GM12891 (cell line): ENCODE results near the gene CDHR5.

Experiments
- DNase-seq: peaks from one replicate; pipeline ENCODE4 v3.0.0; 2011; ENCODE audit warnings: low spot score; ENCODE audit not compliant: insufficient read length
- FAIRE-seq: peaks from 2 replicates; lab custom pipeline; 2011; peaks lifted over from hg19 to GRCh38; lab: Jason Lieb, UNC
- PAX5 ChIP-seq: IDR thresholded peaks from 2 replicates; pipeline ENCODE4 v1.6.1; 2011; ENCODE audit warnings: low read length, moderate library complexity, mild to moderate bottlenecking; ENCODE audit not compliant: insufficient read depth, severe bottlenecking
- POLR2A ChIP-seq: IDR thresholded peaks from 2 replicates; pipeline ENCODE4 v1.6.1; 2011; ENCODE audit warnings: low read depth, low read length, control low read depth
- POLR2AphosphoS5 ChIP-seq: IDR thresholded peaks from 2 replicates; pipeline ENCODE4 v1.6.1; 2011; ENCODE audit warnings: low read depth, low read length, control low read depth
- POU2F2 ChIP-seq: IDR thresholded peaks from 2 replicates; pipeline ENCODE4 v1.6.1; 2011; ENCODE audit warnings: low read depth, mild to moderate bottlenecking, control low read depth, low read length, moderate library complexity
- SPI1 ChIP-seq: IDR thresholded peaks from 2 replicates; pipeline ENCODE4 v1.6.1; 2011; ENCODE audit warnings: low read depth, low read length, control low read depth
- TAF1 ChIP-seq: IDR thresholded peaks from 2 replicates; pipeline ENCODE4 v1.6.1; 2011; ENCODE audit warnings: low read depth, low read length, control low read depth

CDHR5 gene

DNA sequence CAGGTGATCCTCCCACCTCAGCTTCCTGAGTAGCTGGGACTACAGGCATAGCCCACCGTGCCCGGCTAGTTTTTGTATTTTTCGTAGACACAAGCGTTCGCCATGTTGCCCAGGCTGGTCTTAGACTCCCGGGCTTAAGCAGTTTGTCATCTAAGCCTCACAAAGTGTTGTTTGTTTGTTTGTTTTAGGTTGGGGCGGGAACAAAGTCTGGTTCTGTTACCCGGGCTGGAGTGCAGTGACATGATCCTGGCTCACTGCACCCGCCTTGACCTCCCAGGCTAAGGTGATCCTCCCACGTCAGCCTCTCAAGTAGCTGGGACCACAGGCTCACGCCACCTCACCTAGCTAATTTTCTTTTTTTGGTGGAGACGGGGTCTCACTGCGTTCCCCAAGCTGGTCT, 21.6 kb downstream of the CDHR5 start:
- FAIRE-seq: no peak
- no peak for DNase-seq

GRCh38 chr11:601573-602245, 23.0 kb downstream of the CDHR5 start:
- FAIRE-seq: no peak
- no peak for DNase-seq
- TF ChIP-seq POLR2AphosphoS5 (peak; percentile 20; the same call in 1 of the 2 replicates), POU2F2 (no peak)

More for the DNA sequence above, 21.6 kb downstream of the CDHR5 start:
- TF ChIP-seq POLR2A (no peak), POLR2AphosphoS5 (no peak)

DNA sequence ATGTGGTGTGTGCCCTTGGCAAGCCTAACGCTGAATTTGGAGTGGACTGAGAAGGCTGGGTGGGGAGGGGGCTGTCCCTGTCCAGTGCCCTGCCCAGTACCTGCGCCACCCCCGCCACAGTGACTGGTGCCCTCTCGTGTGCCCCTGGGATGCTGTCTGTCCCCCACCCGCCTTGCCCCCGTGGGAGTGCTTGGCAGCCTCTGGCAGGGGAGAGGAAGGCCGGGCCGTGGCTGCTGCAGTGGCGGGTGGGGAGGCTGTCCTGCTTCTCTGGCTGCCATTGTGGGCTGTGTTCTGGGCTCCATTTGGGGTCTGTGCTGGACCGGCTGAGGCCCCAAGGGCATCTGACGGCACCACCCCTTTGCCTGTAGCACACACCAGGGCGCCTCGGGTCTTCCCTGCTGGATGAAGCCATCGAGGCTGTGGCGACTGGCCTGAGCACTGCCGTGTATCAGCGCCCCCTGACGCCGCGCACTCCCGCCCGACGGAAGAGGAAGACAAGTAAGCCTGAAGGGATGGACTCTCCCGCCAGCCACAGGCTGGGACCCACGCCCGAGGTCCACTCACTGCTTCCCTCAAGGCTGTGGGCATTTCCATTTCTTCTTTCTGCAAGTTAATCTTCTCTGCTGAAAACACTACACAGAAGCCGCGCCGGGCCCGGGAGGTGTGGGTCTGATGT, 26.6 kb downstream of the CDHR5 start:
- no peak for TF ChIP-seq POLR2A
- no peak for TF ChIP-seq POU2F2
- no peak for TF ChIP-seq PAX5
- TF ChIP-seq POLR2AphosphoS5: no peak
- no peak for TF ChIP-seq SPI1
- no peak for TF ChIP-seq TAF1
- FAIRE-seq (no peak), DNase-seq (no peak)

- no peak for TF ChIP-seq POLR2AphosphoS5
- no peak for TF ChIP-seq POU2F2
- TF ChIP-seq POLR2A: no peak
- TF ChIP-seq PAX5: no peak
- TF ChIP-seq TAF1: no peak
- no peak for TF ChIP-seq SPI1
- DNase-seq (no peak), FAIRE-seq (no peak)
Observed at GRCh38 chr11:597166-597725, 27.5 kb downstream of the CDHR5 start.

- FAIRE-seq (no peak), DNase-seq (no peak)
- TF ChIP-seq POU2F2 (no peak), TAF1 (no peak), POLR2A (no peak)
Observed at GRCh38 chr11:596374-596773, 28.4 kb downstream of the CDHR5 start.

GRCh38 chr11:595400-595799, 29.4 kb downstream of the CDHR5 start:
- no peak for FAIRE-seq
- DNase-seq: no peak
- no peak for TF ChIP-seq TAF1
- TF ChIP-seq POLR2AphosphoS5: no peak
- no peak for TF ChIP-seq PAX5
- TF ChIP-seq SPI1: no peak
- no peak for TF ChIP-seq POLR2A
- TF ChIP-seq POU2F2: no peak

- DNase-seq (no peak), FAIRE-seq (no peak)
- TF ChIP-seq POLR2AphosphoS5 (no peak), PAX5 (no peak), POU2F2 (no peak)
Observed at GRCh38 chr11:593347-593746, 31.4 kb downstream of the CDHR5 start.

- TF ChIP-seq PAX5 (no peak), TAF1 (no peak), POU2F2 (no peak), POLR2A (no peak), POLR2AphosphoS5 (no peak), SPI1 (no peak)
- FAIRE-seq (no peak), DNase-seq (no peak)
Observed at GRCh38 chr11:592918-593317, 31.8 kb downstream of the CDHR5 start.

DNA sequence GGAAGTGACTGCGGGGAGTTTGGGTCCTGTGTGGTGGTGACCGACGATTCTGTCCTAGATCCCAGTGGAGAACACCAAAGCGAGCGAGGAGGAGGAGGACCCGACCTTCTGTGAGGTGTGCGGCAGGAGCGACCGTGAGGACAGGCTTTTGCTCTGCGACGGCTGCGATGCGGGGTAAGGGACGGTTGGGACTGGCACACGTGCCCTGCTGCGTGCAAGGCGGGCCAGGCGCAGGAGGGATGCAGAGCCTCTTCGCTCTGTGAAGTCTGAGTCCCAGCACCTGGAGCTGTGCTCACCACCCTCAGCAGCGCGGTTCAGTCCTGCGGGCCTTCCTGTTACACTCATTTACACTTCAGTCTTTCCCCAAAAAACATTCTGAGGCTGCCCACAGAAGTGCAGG, 32.3 kb downstream of the CDHR5 start:
- FAIRE-seq: no peak
- TF ChIP-seq TAF1 (no peak), POLR2A (no peak), SPI1 (no peak), POU2F2 (no peak), PAX5 (no peak), POLR2AphosphoS5 (no peak)
- DNase-seq: no peak

DNA sequence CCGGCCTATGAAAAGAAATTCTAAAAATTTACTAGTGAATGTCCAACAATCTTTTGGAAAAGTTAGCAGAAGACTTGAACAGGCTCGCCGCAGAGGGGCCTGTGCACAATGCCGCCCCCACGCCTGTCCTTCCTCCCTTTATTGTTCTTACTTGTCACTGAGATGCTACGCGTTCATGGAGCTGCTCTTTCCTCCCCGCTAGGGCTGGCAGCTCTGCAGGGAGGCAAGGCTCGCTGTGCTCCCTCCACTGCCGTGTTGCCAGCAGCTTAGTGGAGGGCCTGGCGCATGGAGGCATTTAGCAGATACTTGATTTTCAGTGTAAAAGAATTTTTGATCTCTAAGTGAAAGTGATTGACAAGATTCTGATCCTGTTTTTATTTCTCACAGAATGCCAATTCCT, 33.8 kb downstream of the CDHR5 start:
- TF ChIP-seq TAF1: no peak
- no peak for TF ChIP-seq PAX5
- no peak for TF ChIP-seq SPI1
- FAIRE-seq (no peak), DNase-seq (no peak)

DNA sequence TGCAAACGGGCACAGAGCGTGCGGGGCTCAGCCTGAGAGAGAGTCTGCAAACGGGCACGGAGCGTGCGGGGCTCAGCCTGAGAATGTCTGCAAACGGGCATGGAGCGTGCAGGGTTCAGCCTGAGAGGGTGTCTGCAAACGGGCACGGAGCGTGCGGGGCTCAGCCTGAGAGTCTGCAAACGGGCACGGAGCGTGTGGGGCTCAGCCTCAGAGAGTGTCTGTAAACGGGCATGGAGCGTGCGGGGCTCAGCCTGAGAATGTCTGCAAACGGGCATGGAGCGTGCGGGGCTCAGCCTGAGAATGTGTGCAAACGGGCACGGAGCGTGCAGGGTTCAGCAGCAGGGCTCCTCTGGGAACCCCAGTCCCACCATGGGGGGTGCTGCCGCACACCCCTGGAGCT, 35.0 kb downstream of the CDHR5 start:
- FAIRE-seq (no peak), DNase-seq (no peak)
- TF ChIP-seq POLR2A (no peak), TAF1 (no peak), POU2F2 (no peak), PAX5 (no peak), POLR2AphosphoS5 (no peak), SPI1 (no peak)
